ENCODE results near the gene HEBP1. TPM values are rescaled to one million over a fixed set of nuclear protein-coding genes. Genes with fewer than 3 reads are reported as not detected.

HEBP1 gene
- total RNA-seq, 1 donor from 2014 or later: 14.7 TPM

- DNase-seq (ENCODE audit: low read depth): no peak
- H3K27me3 ChIP-seq (ENCODE audit: control insufficient read depth, insufficient read depth, low read length): no peaks in the 10 kb centered on the region
- no peak for TF ChIP-seq CTCF (IDR thresholded peaks at IDR 0.05; ENCODE audit: insufficient read depth, low read length, poor library complexity, severe bottlenecking)
- no peak overlapping the region for H3K4me3 ChIP-seq (ENCODE audit: low read depth, low read length)
- H3K36me3 ChIP-seq (ENCODE audit: control insufficient read depth, insufficient read depth, low read length): no peaks in the 10 kb centered on the region
Measured at GRCh38 chr12:12934556-12934955, 65.5 kb downstream of the HEBP1 start.

GRCh38 chr12:12933742-12934141 lies 66.3 kb downstream of the HEBP1 start:
- H3K27me3 ChIP-seq (ENCODE audit: control insufficient read depth, insufficient read depth, low read length): no peaks in the 10 kb centered on the region
- H3K4me3 ChIP-seq (ENCODE audit: low read depth, low read length): no peak overlapping the region
- no peak for DNase-seq (ENCODE audit: low read depth)
- no peaks in the 10 kb centered on the region for H3K36me3 ChIP-seq (ENCODE audit: control insufficient read depth, insufficient read depth, low read length)
- TF ChIP-seq CTCF (IDR thresholded peaks at IDR 0.05; ENCODE audit: insufficient read depth, low read length, poor library complexity, severe bottlenecking): no peak

GRCh38 chr12:12930633-12931219 lies 69.3 kb downstream of the HEBP1 start:
- DNase-seq (ENCODE audit: low read depth): no peak
- Histone ChIP-seq H3K27me3 (ENCODE audit: control insufficient read depth, insufficient read depth, low read length) (no peaks in the 10 kb centered on the region), H3K4me3 (ENCODE audit: low read depth, low read length) (no peak overlapping the region), H3K36me3 (ENCODE audit: control insufficient read depth, insufficient read depth, low read length) (no peaks in the 10 kb centered on the region)
- no peak for TF ChIP-seq CTCF (IDR thresholded peaks at IDR 0.05; ENCODE audit: insufficient read depth, low read length, poor library complexity, severe bottlenecking)

- H3K4me3 ChIP-seq (ENCODE audit: low read depth, low read length): no peak overlapping the region
- H3K27me3 ChIP-seq (ENCODE audit: control insufficient read depth, insufficient read depth, low read length): no peaks in the 10 kb centered on the region
- no peak for TF ChIP-seq CTCF (IDR thresholded peaks at IDR 0.05; ENCODE audit: insufficient read depth, low read length, poor library complexity, severe bottlenecking)
- no peak for DNase-seq (ENCODE audit: low read depth)
- H3K36me3 ChIP-seq (ENCODE audit: control insufficient read depth, insufficient read depth, low read length): no peaks in the 10 kb centered on the region
Measured at GRCh38 chr12:12929696-12930095, 70.4 kb downstream of the HEBP1 start.

- Histone ChIP-seq H3K36me3 (ENCODE audit: control insufficient read depth, insufficient read depth, low read length) (no peaks in the 10 kb centered on the region), H3K4me3 (ENCODE audit: low read depth, low read length) (peak overlapping the region; percentile 34), H3K27me3 (ENCODE audit: control insufficient read depth, insufficient read depth, low read length) (no peaks in the 10 kb centered on the region)
- no peak for TF ChIP-seq CTCF (IDR thresholded peaks at IDR 0.05; ENCODE audit: insufficient read depth, low read length, poor library complexity, severe bottlenecking)
- no peak for DNase-seq (ENCODE audit: low read depth)
Measured at GRCh38 chr12:12927211-12928079, 72.6 kb downstream of the HEBP1 start.

Data from kidney epithelial cell (primary cell).